IMR-90 (cell line): ENCODE results near the gene CATSPER3. TPM values are rescaled to one million over a fixed set of nuclear protein-coding genes. Genes with fewer than 3 reads are reported as not detected.

Experiments used
- ATAC-seq: fragments of 200-7000 bp; cut with Tn5 transposase; 2 replicates; pipeline ENCODE4 v1.9.1; 2020; ENCODE audit warnings: low read depth, mild to moderate bottlenecking, moderate library complexity
- BruUV-seq: library from RNA; stranded (reverse); fragments of 400-500 nt; replicated peaks from 2 replicates; lab custom pipeline; 2021; lab: Mats Ljungman, UMichigan
- CTCF ChIA-PET: fragments of 300-600 bp; formaldehyde crosslinking; extraction: SDS; loops from one replicate; lab custom pipeline; 2021; ENCODE audit warnings: antibody characterized with exemption; lab: Yijun Ruan, JAX
- POLR2A ChIA-PET: fragments of 300-600 bp; sonication (Branson Sonifier 250); formaldehyde crosslinking; loops from one replicate; lab custom pipeline; 2022; ENCODE audit warnings: antibody characterized with exemption; ENCODE audit not compliant: unreplicated experiment; lab: Charles Lee
- DNase-seq: peaks from one replicate; pipeline ENCODE4 v3.0.0; 2013
- H2AFZ ChIP-seq: replicated peaks from 2 replicates; pipeline ENCODE3; 2013; ENCODE audit warnings: low read length, mild to moderate bottlenecking; ENCODE audit not compliant: poor library complexity
- H2AK5ac ChIP-seq: 2 replicates; pipeline ENCODE4 v1.6.1; 2013; ENCODE audit warnings: low read depth, low read length, inconsistent platforms
- H2AK9ac ChIP-seq: replicated peaks from 2 replicates; pipeline ENCODE3; 2013; ENCODE audit warnings: mild to moderate bottlenecking, low read depth, low read length, moderate library complexity; ENCODE audit not compliant: poor library complexity
- H2BK120ac ChIP-seq: 2 replicates; pipeline ENCODE4 v1.6.1; 2013; ENCODE audit warnings: low read depth, low read length, inconsistent platforms
- H2BK15ac ChIP-seq: 3 replicates; pipeline ENCODE4 v1.6.1; 2013; ENCODE audit warnings: low read depth, low read length, inconsistent platforms
- H2BK20ac ChIP-seq: 2 replicates; pipeline ENCODE4 v1.6.1; 2013; ENCODE audit warnings: low read depth, mild to moderate bottlenecking, inconsistent platforms, low read length, moderate library complexity
- H2BK5ac ChIP-seq: 2 replicates; pipeline ENCODE4 v1.6.1; 2013; ENCODE audit warnings: mild to moderate bottlenecking, low read depth, low read length, inconsistent platforms; ENCODE audit not compliant: poor library complexity, severe bottlenecking
- H3K14ac ChIP-seq: replicated peaks from 2 replicates; pipeline ENCODE4 v1.6.1; 2013; ENCODE audit warnings: low read depth, low read length, inconsistent platforms
- H3K18ac ChIP-seq: 2 replicates; pipeline ENCODE4 v1.6.1; 2013; ENCODE audit warnings: low read depth, low read length, control low read depth
- H3K23ac ChIP-seq: 2 replicates; pipeline ENCODE4 v1.6.1; 2013; ENCODE audit warnings: low read depth, low read length, inconsistent platforms
- H3K27ac ChIP-seq: 2 replicates; pipeline ENCODE4 v1.5.1; 2013; ENCODE audit warnings: mild to moderate bottlenecking, control low read depth, low read length; ENCODE audit not compliant: insufficient read depth
- H3K27me3 ChIP-seq: 2 replicates; pipeline ENCODE4 v1.6.1; 2013; ENCODE audit warnings: low read length; ENCODE audit not compliant: control insufficient read depth, insufficient read depth
- H3K36me3 ChIP-seq: 2 replicates; pipeline ENCODE4 v1.6.1; 2013; ENCODE audit warnings: low read length, mixed read lengths; ENCODE audit not compliant: control insufficient read depth, insufficient read depth
- H3K4ac ChIP-seq: 2 replicates; pipeline ENCODE4 v1.6.1; 2013; ENCODE audit warnings: low read depth, low read length, inconsistent platforms
- H3K4me1 ChIP-seq: 2 replicates; pipeline ENCODE4 v1.6.1; 2013; ENCODE audit warnings: low read length, mixed read lengths; ENCODE audit not compliant: control insufficient read depth, insufficient read depth
- H3K4me2 ChIP-seq: 2 replicates; pipeline ENCODE4 v1.6.1; 2013; ENCODE audit warnings: low read depth, mild to moderate bottlenecking, control low read depth, low read length, moderate library complexity
- H3K4me3 ChIP-seq: 2 replicates; pipeline ENCODE4 v1.5.1; 2013; ENCODE audit warnings: low read depth, mild to moderate bottlenecking, control low read depth, low read length, moderate library complexity; ENCODE audit not compliant: insufficient read depth
- H3K56ac ChIP-seq: 2 replicates; pipeline ENCODE4 v1.6.1; 2013; ENCODE audit warnings: low read length, inconsistent platforms; ENCODE audit not compliant: insufficient read depth; ENCODE audit errors: extremely low read depth
- H3K79me1 ChIP-seq, 2 experiments: 2 replicates each; pipeline ENCODE4 v1.6.1; 2013; ENCODE audit warnings: low read length in 2 of 2, inconsistent platforms in 1 of 2, low read depth in 1 of 2
- H3K9ac ChIP-seq: 2 replicates; pipeline ENCODE4 v1.6.1; 2013; ENCODE audit warnings: low read depth, low read length, control low read depth
- H3K9me1 ChIP-seq: 2 replicates; pipeline ENCODE4 v1.6.1; 2013; ENCODE audit warnings: low read length, inconsistent platforms; ENCODE audit not compliant: insufficient read depth
- H3K9me3 ChIP-seq: 2 replicates; pipeline ENCODE4 v1.6.1; 2013; ENCODE audit warnings: low read length; ENCODE audit not compliant: control insufficient read depth, insufficient read depth
- H4K20me1 ChIP-seq: 2 replicates; pipeline ENCODE4 v1.6.1; 2013; ENCODE audit warnings: low read length, inconsistent platforms; ENCODE audit not compliant: insufficient read depth
- H4K5ac ChIP-seq: 2 replicates; pipeline ENCODE4 v1.6.1; 2013; ENCODE audit warnings: mild to moderate bottlenecking, low read depth, low read length, control low read depth
- H4K8ac ChIP-seq, 2 experiments: 2 replicates each; pipeline ENCODE4 v1.6.1; 2013; ENCODE audit warnings: low read depth in 2 of 2, low read length in 2 of 2, control low read depth in 1 of 2, inconsistent platforms in 1 of 2
- H4K91ac ChIP-seq: 2 replicates; pipeline ENCODE4 v1.6.1; 2013; ENCODE audit warnings: low read depth, low read length, inconsistent platforms; ENCODE audit not compliant: insufficient read depth
- BHLHE40 ChIP-seq: fragments of 150-350 bp; IDR thresholded peaks from 2 replicates; pipeline ENCODE4 v1.6.1; 2016; ENCODE audit warnings: mild to moderate bottlenecking, low read depth, low read length
- CHD1 ChIP-seq: IDR thresholded peaks from 2 replicates; pipeline ENCODE4 v1.6.1; 2012; ENCODE audit warnings: low read depth, low read length, improper control_type of control experiment
- CTCF ChIP-seq: conservative IDR thresholded peaks from 2 replicates; pipeline ENCODE4 v1.5.1; 2012; ENCODE audit warnings: mild to moderate bottlenecking, low read depth, low read length, improper control_type of control experiment
- ELK1 ChIP-seq: fragments of 150-350 bp; IDR thresholded peaks from 2 replicates; pipeline ENCODE4 v1.6.1; 2016; ENCODE audit warnings: low read depth, mild to moderate bottlenecking, low read length, moderate library complexity, borderline replicate concordance
- FOS ChIP-seq: fragments of 150-350 bp; IDR thresholded peaks from 2 replicates; pipeline ENCODE4 v1.6.1; 2016; ENCODE audit warnings: low read depth, low read length
- MXI1 ChIP-seq: IDR thresholded peaks from 2 replicates; pipeline ENCODE4 v1.6.1; 2012; ENCODE audit warnings: low read depth, mild to moderate bottlenecking, low read length, moderate library complexity, borderline replicate concordance
- POLR2A ChIP-seq: IDR thresholded peaks from 2 replicates; pipeline ENCODE4 v1.6.1; 2012; ENCODE audit warnings: mild to moderate bottlenecking, low read depth, low read length
- RCOR1 ChIP-seq: IDR thresholded peaks from 2 replicates; pipeline ENCODE4 v1.6.1; 2012; ENCODE audit warnings: mild to moderate bottlenecking, low read length, improper control_type of control experiment; ENCODE audit not compliant: insufficient replicate concordance
- RFX5 ChIP-seq: IDR thresholded peaks from 2 replicates; pipeline ENCODE4 v1.8.0; 2012; ENCODE audit warnings: low read depth, mild to moderate bottlenecking, low read length, moderate library complexity
- USF2 ChIP-seq: fragments of 150-350 bp; IDR thresholded peaks from 2 replicates; pipeline ENCODE4 v1.6.1; 2017; ENCODE audit warnings: mild to moderate bottlenecking, antibody characterized with exemption, low read length, low read depth
- WGBS, 2 experiments: methylation state at CpG; one replicate each; pipeline versions ENCODE4 v1.1.5 to v1.1.7; 2013; ENCODE audit warnings: missing lambda C conversion rate in 2 of 2; ENCODE audit not compliant: insufficient read length in 1 of 2; ENCODE audit errors: extremely low coverage in 2 of 2; 5-methylcytosine and 5-hydroxymethylcytosine counted together
- dilution Hi-C: fragments of 300-500 bp; cut with HindIII; formaldehyde crosslinking; loops from one replicate; pipeline ENCODE4 v1.14.3; 2018; ENCODE audit warnings: low sequenced_read_pairs; ENCODE audit not compliant: unreplicated experiment
- in situ Hi-C: fragments of 300-500 bp; cut with MboI; formaldehyde crosslinking; loops from 3 replicates; pipeline ENCODE4 v1.14.3; 2019; ENCODE audit warnings: low sequenced_read_pairs, inconsistent platforms, mixed read lengths
- intact Hi-C: fragments of 100-400 bp; cut with micrococcal nuclease; formaldehyde crosslinking; loops from 2 replicates; pipeline ENCODE4 v1.10.0; 2022
- polyA plus RNA-seq, 3 experiments: library from polyadenylated mRNA; depleted of rRNA; stranded (reverse); fragments of >200 nt; gene quantifications; 2 replicates each; pipeline ENCODE4 v1.2.3, GENCODE V29; 2012; ENCODE audit warnings: low replicate concordance in 1 of 3
- total RNA-seq: library from RNA; depleted of rRNA; stranded (reverse); fragments of >200 nt; gene quantifications from 2 replicates; pipeline ENCODE4 v1.2.3, GENCODE V29; 2012

CATSPER3 gene
- total and polyA plus RNA-seq, 2 of the 4 experiments (the other 2 are of a cell fraction) = under 0.01 to 0.12 TPM

GRCh38 chr5:135053989-135054388, 86.3 kb downstream of the CATSPER3 start:
- dilution Hi-C loops = no loop called here
- no TSS peak for BruUV-seq
- CTCF ChIA-PET = interaction anchor here (0.7 kb wide), 1 partner anchor 73 kb away, joined by 3 read pairs; no protein-coding TSS in a partner anchor

More at GRCh38 chr5:135053989-135054388, 86.3 kb downstream of the CATSPER3 start:
- H3K56ac ChIP-seq = no peak overlapping the region
- intact Hi-C loops (no loop called here), in situ Hi-C loops (no loop called here)
- no peak overlapping the region for H2AK5ac ChIP-seq
- H3K9me1 ChIP-seq = peaks cover 8% of the 10 kb centered on the region; the same call in 1 of the 2 replicates
- H3K79me1 ChIP-seq = no peaks in the 10 kb centered on the region
- H4K8ac ChIP-seq = no peak overlapping the region
- no peak overlapping the region for H2BK15ac ChIP-seq
- H3K27ac ChIP-seq = no peak overlapping the region; the same call in 1 of the 2 replicates
- H3K4me2 ChIP-seq = no peak overlapping the region; the same call in 1 of the 2 replicates
- ATAC-seq (no peak), DNase-seq (no peak)
- H3K23ac ChIP-seq = no peak overlapping the region
- no peak overlapping the region for H3K9ac ChIP-seq
- no peak overlapping the region for H2AFZ ChIP-seq
- POLR2A ChIA-PET = no interaction called here
- H2BK5ac ChIP-seq = no peak overlapping the region
- no peak overlapping the region for H2BK120ac ChIP-seq
- no peak overlapping the region for H2AK9ac ChIP-seq
- H4K5ac ChIP-seq = no peak overlapping the region
- TF ChIP-seq MXI1 (no peak), RCOR1 (no peak), POLR2A (no peak), BHLHE40 (no peak), FOS (no peak), CTCF (no peak), USF2 (no peak), CHD1 (no peak), RFX5 (no peak), ELK1 (no peak)
- H3K14ac ChIP-seq = no peak overlapping the region
- H2BK20ac ChIP-seq = no peak overlapping the region
- H3K4me1 ChIP-seq = peaks cover 9% of the 10 kb centered on the region; the same call in 1 of the 2 replicates
- H3K27me3 ChIP-seq = peaks cover 30% of the 10 kb centered on the region
- H3K4me3 ChIP-seq = no peak overlapping the region
- no peaks in the 10 kb centered on the region; the same call in 1 of the 2 replicates for H4K20me1 ChIP-seq
- peaks cover 2% of the 10 kb centered on the region; the same call in 1 of the 2 replicates for H3K36me3 ChIP-seq
- no peaks in the 10 kb centered on the region for H3K9me3 ChIP-seq
- WGBS, 2 experiments = 19% methylated on average over 5 of the region's 8 CpGs; no CpG with 5 or more reads in 1 of the 2 experiments
- no peak overlapping the region for H3K4ac ChIP-seq
- no peak overlapping the region; the same call in 1 of the 2 replicates for H3K18ac ChIP-seq
- no peak overlapping the region for H4K91ac ChIP-seq
